GM12873 (cell line): ENCODE data around the gene PCIF1.

Experiments used
- TF ChIP-seq, protein P1 (sequence below): IDR thresholded peaks from 2 replicates; pipeline ENCODE4 v1.5.1; 2012; ENCODE audit warnings: low read depth, mild to moderate bottlenecking, moderate library complexity, low read length, control low read depth; ENCODE audit not compliant: insufficient read depth; ENCODE audit errors: missing control alignments

The PCIF1 gene

DNA sequence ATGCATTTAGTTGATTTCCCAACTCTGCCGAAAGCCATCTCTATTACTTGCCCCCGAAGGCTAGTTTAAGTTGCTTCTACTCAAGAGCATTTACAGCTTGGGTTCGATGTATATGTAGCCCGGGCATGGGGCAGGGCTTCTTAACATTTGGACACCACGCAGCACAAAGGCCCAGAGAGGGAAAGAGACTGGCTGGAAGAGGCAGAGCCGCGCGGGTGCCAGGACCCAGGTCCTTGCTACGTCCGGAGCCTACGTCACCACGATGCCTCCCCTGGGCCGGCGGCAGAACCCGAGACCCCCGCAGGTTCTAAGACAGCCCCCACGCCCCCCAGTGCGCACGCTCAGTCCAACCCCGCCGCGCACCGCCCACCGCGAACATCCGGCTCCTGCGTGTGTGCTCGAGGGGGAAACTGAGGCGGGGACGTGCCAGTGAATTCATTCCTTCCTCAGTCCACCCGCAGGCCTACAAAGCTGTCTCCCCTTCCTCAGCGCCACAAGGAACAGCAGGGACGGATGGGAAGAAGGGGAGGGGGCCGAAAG, 367 bp upstream of the PCIF1 start:
- TF ChIP-seq, protein P1, sequence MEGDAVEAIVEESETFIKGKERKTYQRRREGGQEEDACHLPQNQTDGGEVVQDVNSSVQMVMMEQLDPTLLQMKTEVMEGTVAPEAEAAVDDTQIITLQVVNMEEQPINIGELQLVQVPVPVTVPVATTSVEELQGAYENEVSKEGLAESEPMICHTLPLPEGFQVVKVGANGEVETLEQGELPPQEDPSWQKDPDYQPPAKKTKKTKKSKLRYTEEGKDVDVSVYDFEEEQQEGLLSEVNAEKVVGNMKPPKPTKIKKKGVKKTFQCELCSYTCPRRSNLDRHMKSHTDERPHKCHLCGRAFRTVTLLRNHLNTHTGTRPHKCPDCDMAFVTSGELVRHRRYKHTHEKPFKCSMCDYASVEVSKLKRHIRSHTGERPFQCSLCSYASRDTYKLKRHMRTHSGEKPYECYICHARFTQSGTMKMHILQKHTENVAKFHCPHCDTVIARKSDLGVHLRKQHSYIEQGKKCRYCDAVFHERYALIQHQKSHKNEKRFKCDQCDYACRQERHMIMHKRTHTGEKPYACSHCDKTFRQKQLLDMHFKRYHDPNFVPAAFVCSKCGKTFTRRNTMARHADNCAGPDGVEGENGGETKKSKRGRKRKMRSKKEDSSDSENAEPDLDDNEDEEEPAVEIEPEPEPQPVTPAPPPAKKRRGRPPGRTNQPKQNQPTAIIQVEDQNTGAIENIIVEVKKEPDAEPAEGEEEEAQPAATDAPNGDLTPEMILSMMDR: no peak

- TF ChIP-seq, protein P1: no peak
Observed at GRCh38 chr20:45935416-45936046, 1.0 kb downstream of the PCIF1 start.

GRCh38 chr20:45937765-45938164, 3.3 kb downstream of the PCIF1 start:
- TF ChIP-seq, protein P1: no peak

- TF ChIP-seq, protein P1: no peak
Observed at GRCh38 chr20:45938727-45939438, 4.4 kb downstream of the PCIF1 start.

GRCh38 chr20:45940053-45940452, 5.6 kb downstream of the PCIF1 start:
- TF ChIP-seq, protein P1: no peak

- TF ChIP-seq, protein P1: no peak
Observed at GRCh38 chr20:45940469-45940868, 6.0 kb downstream of the PCIF1 start.

- TF ChIP-seq, protein P1: no peak
Observed at GRCh38 chr20:45943613-45944012, 9.1 kb downstream of the PCIF1 start.
